GM12891 (cell line): ENCODE data around the gene USP14.

Experiments used
- DNase-seq: peaks from one replicate; pipeline ENCODE4 v3.0.0; 2011; ENCODE audit warnings: low spot score; ENCODE audit not compliant: insufficient read length
- FAIRE-seq: peaks from 2 replicates; lab custom pipeline; 2011; peaks lifted over from hg19 to GRCh38; lab: Jason Lieb, UNC
- PAX5 ChIP-seq: IDR thresholded peaks from 2 replicates; pipeline ENCODE4 v1.6.1; 2011; ENCODE audit warnings: low read length, moderate library complexity, mild to moderate bottlenecking; ENCODE audit not compliant: insufficient read depth, severe bottlenecking
- POLR2A ChIP-seq: IDR thresholded peaks from 2 replicates; pipeline ENCODE4 v1.6.1; 2011; ENCODE audit warnings: low read depth, low read length, control low read depth
- POLR2AphosphoS5 ChIP-seq: IDR thresholded peaks from 2 replicates; pipeline ENCODE4 v1.6.1; 2011; ENCODE audit warnings: low read depth, low read length, control low read depth
- POU2F2 ChIP-seq: IDR thresholded peaks from 2 replicates; pipeline ENCODE4 v1.6.1; 2011; ENCODE audit warnings: low read depth, mild to moderate bottlenecking, control low read depth, low read length, moderate library complexity
- SPI1 ChIP-seq: IDR thresholded peaks from 2 replicates; pipeline ENCODE4 v1.6.1; 2011; ENCODE audit warnings: low read depth, low read length, control low read depth
- TAF1 ChIP-seq: IDR thresholded peaks from 2 replicates; pipeline ENCODE4 v1.6.1; 2011; ENCODE audit warnings: low read depth, low read length, control low read depth

The USP14 gene

DNA sequence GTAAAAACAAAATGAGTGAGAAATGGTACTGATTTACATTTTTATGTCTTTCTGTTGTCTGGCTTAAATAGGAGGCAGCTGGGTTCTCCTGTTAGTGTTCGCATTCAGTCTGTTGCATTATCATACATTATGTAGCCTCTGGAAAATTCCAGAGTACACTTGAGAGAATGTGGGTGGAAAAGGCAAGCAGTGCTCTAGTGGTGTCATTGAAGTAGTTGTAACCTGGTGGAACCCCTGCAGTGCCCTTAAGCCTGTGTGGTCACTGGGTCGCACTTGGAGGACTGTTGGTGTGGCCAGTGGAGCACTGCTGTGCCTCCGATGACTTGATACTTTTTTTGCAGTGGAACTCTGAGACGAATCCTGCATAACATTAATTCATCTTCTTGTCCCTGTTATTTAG, 52.4 kb downstream of the USP14 start:
- no peak for FAIRE-seq
- no peak for DNase-seq
- TF ChIP-seq PAX5 (no peak), SPI1 (no peak), POU2F2 (no peak), TAF1 (no peak), POLR2A (no peak), POLR2AphosphoS5 (no peak)

DNA sequence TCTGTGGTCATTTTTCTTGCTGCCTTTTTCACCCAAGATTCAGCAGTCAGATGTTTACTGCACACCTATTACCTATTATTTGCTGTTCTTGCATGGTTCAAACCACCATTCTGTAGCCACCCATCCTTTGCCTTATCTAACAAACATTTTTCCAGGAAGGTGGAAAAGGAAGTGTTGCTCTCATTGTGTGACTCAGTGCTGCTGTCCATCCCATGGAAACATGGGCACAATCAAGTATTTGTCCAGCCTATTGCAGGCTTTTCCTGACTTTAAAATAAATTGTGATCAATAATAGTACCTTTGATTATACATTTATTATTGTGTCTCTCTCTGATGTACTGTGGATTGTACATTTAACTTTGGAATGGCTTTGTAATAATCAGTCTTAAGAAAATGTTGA, 53.2 kb downstream of the USP14 start:
- FAIRE-seq, result no peak
- no peak for DNase-seq
- TF ChIP-seq SPI1 (no peak), PAX5 (no peak), POLR2A (no peak), TAF1 (no peak), POLR2AphosphoS5 (no peak), POU2F2 (no peak)

DNA sequence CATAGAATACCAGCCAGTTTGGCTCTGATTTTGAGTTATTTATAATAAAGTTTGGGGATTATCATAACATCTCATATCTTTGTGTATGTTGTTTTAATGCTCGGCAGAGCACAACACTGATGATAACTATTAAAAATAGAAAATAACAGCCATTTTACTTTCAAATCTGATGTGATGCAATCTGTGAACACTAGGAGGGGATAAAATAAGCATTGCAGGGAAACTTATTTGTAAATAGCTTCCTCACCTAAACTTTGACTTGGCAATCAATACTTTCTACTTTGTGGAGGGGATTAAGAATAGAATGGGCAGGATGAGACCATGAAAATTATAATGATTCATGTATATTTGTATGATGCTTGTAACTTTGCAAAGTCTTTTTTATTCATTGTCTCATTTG, 54.4 kb downstream of the USP14 start:
- FAIRE-seq, result no peak

DNA sequence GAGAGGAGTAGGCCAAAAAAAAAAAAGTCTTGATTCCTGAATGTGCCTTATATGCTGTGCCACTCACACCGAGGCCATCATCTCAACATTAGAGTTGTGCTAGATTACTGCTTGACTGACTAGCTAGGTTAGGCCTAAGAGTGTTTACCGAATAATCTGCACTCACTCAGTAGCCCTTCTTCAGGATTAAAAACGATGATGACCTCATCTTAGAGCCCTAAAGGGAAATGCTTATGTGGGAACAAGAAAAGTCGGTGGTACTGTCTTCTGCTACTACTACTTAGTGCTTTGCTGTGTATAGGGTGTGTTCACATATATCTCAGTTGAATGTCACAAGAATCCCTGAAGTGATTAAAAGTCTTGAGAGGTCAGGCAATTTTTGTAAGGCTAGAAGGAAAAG, 55.1 kb downstream of the USP14 start:
- FAIRE-seq, result no peak
- DNase-seq, result no peak

More for the DNA sequence above, 54.4 kb downstream of the USP14 start:
- no peak for DNase-seq
- TF ChIP-seq POLR2A (no peak), TAF1 (no peak), PAX5 (no peak), SPI1 (no peak), POU2F2 (no peak), POLR2AphosphoS5 (no peak)

DNA sequence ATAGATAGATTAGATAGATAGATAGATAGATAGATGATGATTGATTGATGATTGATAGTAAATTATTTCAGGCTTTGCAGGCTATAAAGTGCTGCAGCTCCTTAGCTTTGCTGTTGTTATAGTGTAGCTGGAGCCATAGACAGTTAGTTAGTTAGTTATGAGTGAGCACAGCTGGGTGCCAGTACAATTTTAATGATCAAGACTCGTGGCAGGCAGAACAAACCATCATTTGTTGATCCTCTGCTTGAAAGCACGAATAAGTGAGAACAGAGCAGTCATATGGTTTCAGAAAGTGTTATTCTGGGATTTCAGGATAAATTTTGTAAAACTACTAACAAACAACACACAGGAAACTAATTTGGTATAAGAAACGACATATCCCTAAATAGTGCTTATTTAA, 55.6 kb downstream of the USP14 start:
- TF ChIP-seq SPI1 (no peak), TAF1 (no peak), POLR2AphosphoS5 (no peak), POLR2A (no peak), PAX5 (no peak), POU2F2 (no peak)
- DNase-seq (no peak), FAIRE-seq (no peak)

More for the DNA sequence above, 55.1 kb downstream of the USP14 start:
- TF ChIP-seq POLR2A, result no peak
- no peak for TF ChIP-seq TAF1
- TF ChIP-seq SPI1, result no peak
- TF ChIP-seq PAX5, result no peak
- no peak for TF ChIP-seq POU2F2
- TF ChIP-seq POLR2AphosphoS5, result no peak

DNA sequence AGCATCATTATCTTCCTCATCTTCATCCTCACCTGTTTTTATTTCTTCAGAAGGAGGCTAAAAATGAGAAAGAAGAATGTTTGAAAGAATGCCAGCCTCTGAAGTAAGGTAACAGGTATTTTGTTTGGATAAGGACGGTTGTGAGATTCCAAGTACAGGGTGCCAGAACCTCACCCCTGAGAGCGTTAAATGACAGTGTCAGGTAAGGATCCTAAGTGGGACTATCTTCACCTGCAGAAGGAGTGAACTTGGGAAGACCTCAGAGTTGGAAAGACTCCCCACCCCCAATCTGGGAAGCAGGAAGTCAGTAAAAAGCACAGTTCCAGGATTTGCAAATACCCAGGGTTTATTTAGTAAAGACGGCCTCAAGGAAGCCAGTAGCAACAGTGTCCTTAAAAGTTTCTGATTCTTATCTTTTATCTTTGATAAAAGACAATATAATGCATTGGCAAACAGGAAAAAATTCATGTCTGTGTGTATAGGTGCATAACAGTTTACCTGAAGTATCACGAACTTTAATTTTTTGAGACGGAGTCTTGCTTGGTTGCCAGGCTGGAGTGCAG, 57.2 kb downstream of the USP14 start:
- FAIRE-seq (no peak), DNase-seq (no peak)
- no peak for TF ChIP-seq TAF1
- no peak for TF ChIP-seq SPI1
- no peak for TF ChIP-seq PAX5
- TF ChIP-seq POLR2AphosphoS5, result no peak
- no peak for TF ChIP-seq POU2F2

DNA sequence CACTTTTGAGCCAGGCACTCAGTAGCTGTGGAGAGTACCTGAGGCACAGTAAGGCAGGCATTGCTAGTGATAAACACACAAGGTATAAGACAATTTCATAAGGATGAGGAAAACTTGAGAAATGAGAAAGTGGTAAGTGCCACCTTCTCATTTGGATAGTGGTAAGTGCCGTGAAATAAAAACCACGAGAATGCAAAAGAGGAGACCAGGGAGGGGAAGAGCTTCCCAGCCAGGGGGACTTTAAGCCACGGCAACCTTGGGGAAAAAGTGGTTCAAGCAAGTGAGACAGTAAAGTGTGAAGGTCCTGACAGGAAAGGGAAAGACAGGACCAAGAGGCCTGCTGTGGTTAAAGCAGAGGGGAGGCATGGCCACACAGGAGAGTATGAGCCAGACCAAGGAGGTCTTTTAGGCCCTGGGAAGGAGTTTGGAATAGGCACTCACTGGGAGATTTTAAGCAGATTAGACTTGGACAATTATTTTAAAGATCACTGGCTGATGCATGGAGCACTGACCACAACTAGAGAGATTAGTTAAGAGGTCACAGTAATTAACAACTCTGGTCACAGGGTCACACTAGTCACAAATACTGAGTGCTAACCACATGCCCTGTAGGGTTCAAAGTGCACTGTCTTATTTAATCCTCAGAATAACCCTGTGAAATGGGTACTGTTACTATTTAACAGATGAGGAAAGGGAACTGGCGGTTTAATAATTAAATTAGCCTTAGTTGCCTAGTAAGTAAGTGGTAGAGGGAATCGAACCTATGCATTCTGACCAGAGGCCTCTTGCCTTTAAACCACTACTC, 59.4 kb downstream of the USP14 start:
- FAIRE-seq (no peak), DNase-seq (no peak)
- TF ChIP-seq SPI1 (no peak), POU2F2 (no peak), POLR2A (no peak), TAF1 (no peak), POLR2AphosphoS5 (no peak)

DNA sequence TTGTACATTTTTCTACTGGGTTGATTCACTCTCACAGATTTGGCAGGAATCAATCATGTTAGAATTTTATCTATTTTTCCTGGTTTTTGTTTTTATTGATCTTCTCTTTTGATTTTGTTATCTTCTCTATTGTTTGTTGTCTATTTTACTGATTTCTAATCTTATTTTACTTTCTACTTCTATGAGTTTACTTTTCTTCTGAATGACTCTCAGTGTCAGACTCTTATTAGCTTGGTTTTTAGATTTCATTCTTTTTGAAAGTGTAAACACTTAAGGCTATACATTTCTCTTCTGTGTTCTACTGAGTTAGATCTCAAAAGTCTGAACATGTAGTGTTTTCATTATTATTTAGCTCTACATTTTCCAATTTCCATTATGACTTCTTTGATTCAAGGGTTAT, 62.4 kb downstream of the USP14 start:
- no peak for FAIRE-seq
- TF ChIP-seq POLR2AphosphoS5, result no peak
- no peak for TF ChIP-seq PAX5
- TF ChIP-seq SPI1, result no peak
- no peak for TF ChIP-seq TAF1
- no peak for TF ChIP-seq POLR2A
- no peak for TF ChIP-seq POU2F2
- no peak for DNase-seq

DNA sequence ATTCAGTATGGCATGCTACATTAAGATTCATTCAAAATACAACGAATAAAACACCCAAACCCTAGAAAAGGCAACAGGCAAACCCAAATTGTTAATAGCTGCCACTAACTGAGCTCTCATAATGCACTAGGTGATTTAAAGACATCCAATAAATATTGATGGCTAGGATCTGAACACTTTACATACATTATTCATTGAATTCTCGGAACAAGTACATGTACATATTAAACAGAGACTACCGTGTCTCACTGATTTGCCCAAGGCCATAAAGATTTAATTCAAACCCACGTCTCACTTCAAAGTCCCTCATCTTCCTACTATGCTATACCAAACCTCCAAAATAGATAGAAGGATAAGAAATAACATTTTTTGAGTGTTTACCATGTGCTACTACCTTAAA, 67.4 kb downstream of the USP14 start:
- TF ChIP-seq PAX5, result no peak
- DNase-seq (no peak), FAIRE-seq (no peak)

DNA sequence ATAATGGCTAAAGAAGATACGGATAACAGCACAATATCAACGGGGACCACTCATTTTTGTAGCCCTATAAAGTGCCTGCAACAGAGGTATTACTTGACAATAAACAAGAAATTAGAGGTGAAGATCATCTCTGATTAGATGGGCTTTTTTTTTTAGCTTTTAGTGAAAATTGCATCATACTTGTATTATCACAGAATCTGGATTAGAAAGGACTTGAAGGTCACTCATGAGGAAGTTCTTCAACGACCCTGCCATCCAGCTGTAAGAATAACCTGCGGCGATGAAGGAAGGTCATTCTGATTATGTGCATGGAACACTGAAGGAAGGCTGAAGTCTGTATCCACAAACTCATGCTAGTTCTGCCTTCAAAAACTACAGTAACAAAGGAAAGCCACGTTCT, 69.0 kb downstream of the USP14 start:
- no peak for FAIRE-seq
- no peak for TF ChIP-seq POLR2A
- no peak for TF ChIP-seq POLR2AphosphoS5
- TF ChIP-seq POU2F2, result no peak
- TF ChIP-seq TAF1, result no peak
- no peak for TF ChIP-seq SPI1
- no peak for TF ChIP-seq PAX5
- DNase-seq, result no peak
